Inflammatory macrophage treated with lipopolysaccharide for 1 hour (primary cell): Measurements from ENCODE around the gene MARCHF9.

ENCODE experiments used
- DNase-seq, 2 donors: peaks; one replicate each; pipeline ENCODE4 v3.0.0-alpha.2; 2020 to 2022

Gene MARCHF9

GRCh38 chr12:57724936-57725740 lies 29.8 kb upstream of the MARCHF9 start:
- no peak for DNase-seq

GRCh38 chr12:57725851-57726150 lies 29.1 kb upstream of the MARCHF9 start:
- no peak for DNase-seq

GRCh38 chr12:57726151-57726883 lies 28.6 kb upstream of the MARCHF9 start:
- DNase-seq = no peak

- DNase-seq = no peak
Observed at GRCh38 chr12:57726884-57727757, 27.8 kb upstream of the MARCHF9 start.

- no peak for DNase-seq
Observed at GRCh38 chr12:57727758-57728395, 27.0 kb upstream of the MARCHF9 start.

GRCh38 chr12:57729321-57729844 lies 25.5 kb upstream of the MARCHF9 start:
- DNase-seq = no peak

GRCh38 chr12:57730336-57731067 lies 24.4 kb upstream of the MARCHF9 start:
- no peak for DNase-seq

GRCh38 chr12:57731411-57732080 lies 23.4 kb upstream of the MARCHF9 start:
- no peak for DNase-seq

- DNase-seq = no peak
Observed at GRCh38 chr12:57732270-57732669, 22.6 kb upstream of the MARCHF9 start.

- DNase-seq = no peak
Observed at GRCh38 chr12:57732726-57733593, 21.9 kb upstream of the MARCHF9 start.

GRCh38 chr12:57733928-57734327 lies 21.0 kb upstream of the MARCHF9 start:
- no peak for DNase-seq

- DNase-seq = no peak
Observed at GRCh38 chr12:57734591-57734990, 20.3 kb upstream of the MARCHF9 start.

GRCh38 chr12:57735198-57735855 lies 19.6 kb upstream of the MARCHF9 start:
- DNase-seq = no peak

GRCh38 chr12:57735952-57736740 lies 18.8 kb upstream of the MARCHF9 start:
- no peak for DNase-seq

- DNase-seq = no peak
Observed at GRCh38 chr12:57736741-57737466, 18.0 kb upstream of the MARCHF9 start.

- no peak for DNase-seq
Observed at GRCh38 chr12:57737467-57738460, 17.1 kb upstream of the MARCHF9 start.

- no peak for DNase-seq
Observed at GRCh38 chr12:57738661-57739237, 16.2 kb upstream of the MARCHF9 start, which contains the start of gene AGAP2. TSS of gene AGAP2 (minus strand) at chr12:57738742. CDS start at chr12:57738246, 496 bp downstream.
